Astrocyte of the cerebellum (primary cell): ENCODE data around the gene PRRT1B.
"Not testable (repeated sequence)": the region's sequence is repeated elsewhere in the genome, so short reads cannot be mapped to it uniquely, and the experiment has no call there.

Experiments
- DNase-seq: peaks from one replicate; pipeline ENCODE4 v3.0.0-alpha.2; 2011; ENCODE audit warnings: low read depth
- H3K4me3 ChIP-seq: 2 replicates; pipeline ENCODE4 v1.5.1; 2011; ENCODE audit warnings: mild to moderate bottlenecking, low read depth, low read length, moderate library complexity
- CTCF ChIP-seq: IDR thresholded peaks from 2 replicates; pipeline ENCODE4 v1.5.1; 2012; ENCODE audit warnings: low read length, low read depth, moderate library complexity, mild to moderate bottlenecking; ENCODE audit errors: missing control alignments
- in situ Hi-C: cut with HindIII; loops from 2 replicates; pipeline ENCODE4 v1.10.0; 2017; ENCODE audit warnings: low sequenced_read_pairs

The PRRT1B gene

GRCh38 chr9:131502781-131503625, 42.3 kb upstream of the PRRT1B start, which contains the start of gene POMT1:
POMT1 (plus strand) TSS chr9:131502918; CDS start chr9:131504219, 1,301 bp downstream.
- TF ChIP-seq CTCF = no peak
- in situ Hi-C loops = no loop called here
- peak within 1 kb of the TSS; percentile 87 for H3K4me3 ChIP-seq
- DNase-seq = peak; percentile 34

- no peak for DNase-seq
- in situ Hi-C loops = no loop called here
- TF ChIP-seq CTCF = peak; percentile 10
- peak overlapping the region; percentile 87 for H3K4me3 ChIP-seq
Observed at GRCh38 chr9:131503626-131504465, 41.5 kb upstream of the PRRT1B start.

- no peak for TF ChIP-seq CTCF
- H3K4me3 ChIP-seq = no peak overlapping the region
- no peak for DNase-seq
- in situ Hi-C loops = no loop called here
Observed at GRCh38 chr9:131505012-131505411, 40.3 kb upstream of the PRRT1B start.

GRCh38 chr9:131511416-131511815, 33.9 kb upstream of the PRRT1B start:
- no peak for DNase-seq
- no peak overlapping the region for H3K4me3 ChIP-seq
- in situ Hi-C loops = no loop called here
- no peak for TF ChIP-seq CTCF

GRCh38 chr9:131511880-131512279, 33.4 kb upstream of the PRRT1B start:
- no peak for DNase-seq
- H3K4me3 ChIP-seq = no peak overlapping the region
- in situ Hi-C loops = no loop called here
- TF ChIP-seq CTCF = no peak

- no peak for TF ChIP-seq CTCF
- H3K4me3 ChIP-seq = no peak overlapping the region
- no peak for DNase-seq
- in situ Hi-C loops = no loop called here
Observed at GRCh38 chr9:131513177-131513576, 32.1 kb upstream of the PRRT1B start.

- H3K4me3 ChIP-seq, in situ Hi-C loops, DNase-seq: not testable (repeated sequence)
Observed at GRCh38 chr9:131515559-131516031, 29.7 kb upstream of the PRRT1B start.
